Measurements from ENCODE around the gene PUSL1. TPM values are rescaled to one million over a fixed set of nuclear protein-coding genes. Genes with fewer than 3 reads are reported as not detected.

Gene PUSL1
- total RNA-seq, 1 experiment from 2014 or later = 18.9 TPM

GRCh38 chr1:1291023-1291528 is 17.3 kb upstream of the PUSL1 start:
- Histone ChIP-seq H3K4me2 (peak overlapping the region; percentile 65), H3K27me3 (ENCODE audit: insufficient read depth, low read depth) (no peaks in the 10 kb centered on the region), H3K36me3 (ENCODE audit: low read depth) (no peaks in the 10 kb centered on the region), H4K20me1 (ENCODE audit: insufficient read depth) (no peaks in the 10 kb centered on the region), H3F3A (ENCODE audit: insufficient read depth, low read depth) (no peaks in the 10 kb centered on the region), H2AFZ (no peak overlapping the region), H3K9me2 (ENCODE audit: insufficient read depth) (no peaks in the 10 kb centered on the region), H3K4me1 (replicated peaks; ENCODE audit: insufficient read depth) (peaks cover 16% of the 10 kb centered on the region), H3K9me3 (ENCODE audit: insufficient read depth, low read depth) (no peaks in the 10 kb centered on the region), H3K27ac (no peak overlapping the region), H3K79me2 (ENCODE audit: low read depth) (no peaks in the 10 kb centered on the region), H3K4me3 (no peak overlapping the region)
- intact Hi-C loops (cut with micrococcal nuclease; ENCODE audit: unreplicated experiment) = loop anchor here (2.0 to 5.0 kb wide), 2 partner anchors 168 to 309 kb away; partner anchors contain the start of gene PERM1
- POLR2A ChIA-PET (ENCODE audit: unreplicated experiment) = interaction anchor here (0.6 kb wide), 2 partner anchors 14 to 18 kb away, joined by 3 to 16 read pairs; no protein-coding TSS in a partner anchor
- TF ChIP-seq, protein P1, sequence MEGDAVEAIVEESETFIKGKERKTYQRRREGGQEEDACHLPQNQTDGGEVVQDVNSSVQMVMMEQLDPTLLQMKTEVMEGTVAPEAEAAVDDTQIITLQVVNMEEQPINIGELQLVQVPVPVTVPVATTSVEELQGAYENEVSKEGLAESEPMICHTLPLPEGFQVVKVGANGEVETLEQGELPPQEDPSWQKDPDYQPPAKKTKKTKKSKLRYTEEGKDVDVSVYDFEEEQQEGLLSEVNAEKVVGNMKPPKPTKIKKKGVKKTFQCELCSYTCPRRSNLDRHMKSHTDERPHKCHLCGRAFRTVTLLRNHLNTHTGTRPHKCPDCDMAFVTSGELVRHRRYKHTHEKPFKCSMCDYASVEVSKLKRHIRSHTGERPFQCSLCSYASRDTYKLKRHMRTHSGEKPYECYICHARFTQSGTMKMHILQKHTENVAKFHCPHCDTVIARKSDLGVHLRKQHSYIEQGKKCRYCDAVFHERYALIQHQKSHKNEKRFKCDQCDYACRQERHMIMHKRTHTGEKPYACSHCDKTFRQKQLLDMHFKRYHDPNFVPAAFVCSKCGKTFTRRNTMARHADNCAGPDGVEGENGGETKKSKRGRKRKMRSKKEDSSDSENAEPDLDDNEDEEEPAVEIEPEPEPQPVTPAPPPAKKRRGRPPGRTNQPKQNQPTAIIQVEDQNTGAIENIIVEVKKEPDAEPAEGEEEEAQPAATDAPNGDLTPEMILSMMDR (conservative IDR thresholded peaks at IDR 0.05) = no peak
- TF ChIP-seq EZH2 (IDR thresholded peaks at IDR 0.05; ENCODE audit: low read depth) = no peak
- peak in 1 of 2 experiments; percentile 64 for DNase-seq
- CTCF ChIA-PET = interaction anchor here (0.6 to 1.2 kb wide), 5 partner anchors 9 to 170 kb away, joined by 3 to 7 read pairs (median 4); no protein-coding TSS in a partner anchor
- no TSS peak for BruUV-seq (replicated peaks)

DNA sequence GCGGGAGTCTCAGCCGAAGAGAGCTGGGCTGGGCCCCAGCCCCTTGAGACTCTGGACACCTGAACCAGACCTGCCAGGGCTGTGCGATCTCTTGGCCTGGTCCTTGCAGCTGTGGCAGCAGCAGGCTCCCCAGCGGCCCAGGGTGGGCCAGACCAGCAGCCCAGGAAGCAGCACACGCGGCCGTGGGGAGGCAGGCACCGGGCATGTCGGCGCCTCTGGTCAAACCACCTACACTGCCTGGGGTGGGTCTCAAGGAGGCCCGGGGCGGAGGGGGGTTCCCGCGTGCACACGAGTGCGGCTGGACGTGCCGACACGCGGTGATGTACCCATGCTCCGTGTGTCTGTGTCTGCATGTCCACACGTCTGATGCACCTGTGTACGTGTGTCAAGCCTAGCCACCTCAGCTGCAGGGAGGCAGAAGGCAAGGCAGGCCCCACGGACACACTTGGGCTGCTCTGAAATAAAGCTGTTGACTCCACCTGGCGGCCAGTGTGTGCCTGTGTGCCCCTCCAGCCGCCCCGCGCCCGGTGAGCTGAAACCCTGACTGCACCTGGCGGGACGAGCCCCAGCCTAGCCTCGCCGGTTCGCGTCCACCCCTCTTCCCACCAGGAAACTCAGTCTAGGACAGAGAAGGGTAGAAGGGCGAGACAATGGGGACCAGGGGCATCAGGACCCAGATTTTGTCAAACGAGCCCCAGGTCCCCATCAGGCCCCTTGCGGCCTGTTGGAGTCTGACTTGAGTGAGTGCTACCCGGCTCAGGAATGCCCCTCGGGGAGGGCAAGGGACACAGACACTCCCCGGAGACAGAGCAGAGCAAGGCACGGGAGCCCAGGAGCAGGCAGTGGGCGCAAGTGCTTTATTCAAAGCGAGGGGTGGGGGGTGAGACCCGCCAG is 16.6 kb upstream of the PUSL1 start:
- ChIA-PET CTCF (interaction anchor here (0.6 to 1.2 kb wide), 5 partner anchors 10 to 171 kb away, joined by 3 to 7 read pairs (median 4); no protein-coding TSS in a partner anchor), POLR2A (ENCODE audit: unreplicated experiment) (interaction anchor here (0.5 to 0.6 kb wide), 2 partner anchors 18 to 309 kb away, joined by 5 to 16 read pairs; no protein-coding TSS in a partner anchor)
- Histone ChIP-seq H4K20me1 (ENCODE audit: insufficient read depth) (no peaks in the 10 kb centered on the region), H3K36me3 (ENCODE audit: low read depth) (no peaks in the 10 kb centered on the region), H3K27me3 (ENCODE audit: insufficient read depth, low read depth) (no peaks in the 10 kb centered on the region), H3K9me2 (ENCODE audit: insufficient read depth) (no peaks in the 10 kb centered on the region), H3K4me1 (replicated peaks; ENCODE audit: insufficient read depth) (peaks cover 16% of the 10 kb centered on the region), H3K4me3 (no peak overlapping the region), H3K9me3 (ENCODE audit: insufficient read depth, low read depth) (no peaks in the 10 kb centered on the region), H3F3A (ENCODE audit: insufficient read depth, low read depth) (no peaks in the 10 kb centered on the region), H3K27ac (no peak overlapping the region), H2AFZ (no peak overlapping the region), H3K4me2 (peak overlapping the region; percentile 65), H3K79me2 (ENCODE audit: low read depth) (no peaks in the 10 kb centered on the region)
- intact Hi-C loops (cut with micrococcal nuclease; ENCODE audit: unreplicated experiment) = loop anchor here (2.0 to 5.0 kb wide), 2 partner anchors 169 to 309 kb away; partner anchors contain the start of gene PERM1
- DNase-seq = peak; percentile 56 to 65
- TF ChIP-seq EZH2 (IDR thresholded peaks at IDR 0.05; ENCODE audit: low read depth) = no peak
- TF ChIP-seq, protein P1 (conservative IDR thresholded peaks at IDR 0.05) = peak; percentile 80
- BruUV-seq (replicated peaks) = no TSS peak

GRCh38 chr1:1292442-1292779 is 16.0 kb upstream of the PUSL1 start:
- ChIA-PET CTCF (interaction anchor here (1.2 kb wide), 1 partner anchor 171 kb away, joined by 4 read pairs; no protein-coding TSS in a partner anchor), POLR2A (ENCODE audit: unreplicated experiment) (interaction anchor here (0.5 kb wide), 1 partner anchor 309 kb away, joined by 5 read pairs; no protein-coding TSS in a partner anchor)
- intact Hi-C loops (cut with micrococcal nuclease; ENCODE audit: unreplicated experiment) = loop anchor here (5.0 kb wide), 1 partner anchor 310 kb away; the partner anchor contains the start of gene PERM1
- Histone ChIP-seq H2AFZ (no peak overlapping the region), H3K9me3 (ENCODE audit: insufficient read depth, low read depth) (no peaks in the 10 kb centered on the region), H3K4me1 (replicated peaks; ENCODE audit: insufficient read depth) (peaks cover 16% of the 10 kb centered on the region), H3K79me2 (ENCODE audit: low read depth) (no peaks in the 10 kb centered on the region), H3K9me2 (ENCODE audit: insufficient read depth) (no peaks in the 10 kb centered on the region), H3K27ac (no peak overlapping the region), H3K4me2 (no peak overlapping the region), H4K20me1 (ENCODE audit: insufficient read depth) (no peaks in the 10 kb centered on the region), H3K4me3 (no peak overlapping the region), H3K36me3 (ENCODE audit: low read depth) (no peaks in the 10 kb centered on the region), H3K27me3 (ENCODE audit: insufficient read depth, low read depth) (no peaks in the 10 kb centered on the region), H3F3A (ENCODE audit: insufficient read depth, low read depth) (no peaks in the 10 kb centered on the region)
- no peak for DNase-seq
- no TSS peak for BruUV-seq (replicated peaks)
- TF ChIP-seq, protein P1 (conservative IDR thresholded peaks at IDR 0.05) = no peak
